Astrocyte (in vitro differentiated cells and primary cell): ENCODE results near the gene HMCN2. TPM values are rescaled to one million over a fixed set of nuclear protein-coding genes. Genes with fewer than 3 reads are reported as not detected.
A peak's percentile ranks its signal among the peaks of the same experiment; 100 is the strongest.

Experiments used
- DNase-seq: peaks from one replicate; pipeline ENCODE4 v3.0.0-alpha.2; 2010; ENCODE audit warnings: low read depth
- FAIRE-seq: peaks from 2 replicates; lab custom pipeline; 2011; peaks lifted over from hg19 to GRCh38; lab: Jason Lieb, UNC
- H2AFZ ChIP-seq: 2 replicates; pipeline ENCODE4 v1.6.0; 2012; ENCODE audit warnings: low read depth, low read length, inconsistent platforms
- H3K27ac ChIP-seq: 2 replicates; pipeline ENCODE4 v1.5.1; 2011; ENCODE audit warnings: low read depth, low read length, inconsistent platforms
- H3K27me3 ChIP-seq: 2 replicates; pipeline ENCODE4 v1.6.0; 2011; ENCODE audit warnings: low read length, inconsistent platforms; ENCODE audit not compliant: insufficient read depth
- H3K36me3 ChIP-seq: 2 replicates; pipeline ENCODE4 v1.5.1; 2011; ENCODE audit warnings: low read length, inconsistent platforms; ENCODE audit not compliant: insufficient read depth
- H3K4me1 ChIP-seq: 2 replicates; pipeline ENCODE4 v1.5.1; 2011; ENCODE audit warnings: low read length, inconsistent platforms; ENCODE audit not compliant: insufficient read depth
- H3K4me2 ChIP-seq: 2 replicates; pipeline ENCODE4 v1.6.0; 2012; ENCODE audit warnings: low read length, inconsistent platforms
- H3K4me3 ChIP-seq: 2 replicates; pipeline ENCODE4 v1.5.1; 2011; ENCODE audit warnings: low read depth, mild to moderate bottlenecking, low read length, inconsistent platforms; ENCODE audit not compliant: insufficient read depth
- H3K79me2 ChIP-seq: 2 replicates; pipeline ENCODE4 v1.6.0; 2012; ENCODE audit warnings: mild to moderate bottlenecking, low read length, inconsistent platforms; ENCODE audit not compliant: insufficient read depth
- H3K9ac ChIP-seq: 2 replicates; pipeline ENCODE4 v1.6.0; 2012; ENCODE audit warnings: mild to moderate bottlenecking, low read length, inconsistent platforms
- H3K9me3 ChIP-seq: 2 replicates; pipeline ENCODE4 v1.5.1; 2012; ENCODE audit warnings: low read depth, mild to moderate bottlenecking, low read length, inconsistent platforms; ENCODE audit not compliant: insufficient read depth
- H4K20me1 ChIP-seq: 2 replicates; pipeline ENCODE4 v1.6.0; 2012; ENCODE audit warnings: low read length, inconsistent platforms; ENCODE audit not compliant: insufficient read depth
- H3K27ac Mint-ChIP-seq: one replicate; pipeline ENCODE4 v1.8.0; 2021; ENCODE audit warnings: mild to moderate bottlenecking, mixed read lengths; ENCODE audit not compliant: unreplicated experiment
- H3K27me3 Mint-ChIP-seq: one replicate; pipeline ENCODE4 v1.8.0; 2021; ENCODE audit warnings: low read depth, mixed read lengths; ENCODE audit not compliant: unreplicated experiment
- H3K36me3 Mint-ChIP-seq: one replicate; pipeline ENCODE4 v1.8.0; 2021; ENCODE audit warnings: low read depth, mixed read lengths; ENCODE audit not compliant: unreplicated experiment
- H3K4me1 Mint-ChIP-seq: one replicate; pipeline ENCODE4 v1.8.0; 2021; ENCODE audit warnings: low read depth, mixed read lengths; ENCODE audit not compliant: unreplicated experiment
- H3K4me3 Mint-ChIP-seq: one replicate; pipeline ENCODE4 v1.8.0; 2021; ENCODE audit warnings: mild to moderate bottlenecking, moderate library complexity, mixed read lengths; ENCODE audit not compliant: unreplicated experiment
- H3K9me3 Mint-ChIP-seq: one replicate; pipeline ENCODE4 v1.8.0; 2021; ENCODE audit warnings: mild to moderate bottlenecking, mixed read lengths; ENCODE audit not compliant: unreplicated experiment
- EZH2 ChIP-seq: IDR thresholded peaks from 2 replicates; pipeline ENCODE4 v1.6.1; 2012; ENCODE audit warnings: mild to moderate bottlenecking, low read length, inconsistent platforms; ENCODE audit not compliant: insufficient read depth
- total RNA-seq: library from RNA; stranded (reverse); gene quantifications from 2 replicates; pipeline ENCODE4 v1.2.1, GENCODE V29; 2021
- TF ChIP-seq, protein P1 (sequence below): IDR thresholded peaks from 2 replicates; pipeline ENCODE4 v1.5.1; 2011; ENCODE audit warnings: low read depth, mild to moderate bottlenecking, inconsistent platforms, low read length, moderate library complexity; ENCODE audit not compliant: insufficient read depth

Gene HMCN2
- total RNA-seq, 1 donor from 2014 or later: 1.6 TPM

GRCh38 chr9:130447193-130447816 lies 181.7 kb downstream of the HMCN2 start:
- Mint-ChIP-seq H3K27me3 (peaks cover 4% of the 10 kb centered on the region), H3K36me3 (peaks cover 3% of the 10 kb centered on the region), H3K27ac (peak overlapping the region; percentile 72), H3K9me3 (peaks cover under 1% of the 10 kb centered on the region), H3K4me3 (peak overlapping the region; percentile 85), H3K4me1 (peaks cover 41% of the 10 kb centered on the region)
- no peak overlapping the region for H2AFZ ChIP-seq
- H4K20me1 ChIP-seq: peaks cover 4% of the 10 kb centered on the region
- H3K27me3 ChIP-seq: peaks cover 8% of the 10 kb centered on the region
- no peaks in the 10 kb centered on the region for H3K79me2 ChIP-seq
- H3K4me2 ChIP-seq: peak overlapping the region; percentile 86
- no peaks in the 10 kb centered on the region for H3K36me3 ChIP-seq
- TF ChIP-seq, protein P1, sequence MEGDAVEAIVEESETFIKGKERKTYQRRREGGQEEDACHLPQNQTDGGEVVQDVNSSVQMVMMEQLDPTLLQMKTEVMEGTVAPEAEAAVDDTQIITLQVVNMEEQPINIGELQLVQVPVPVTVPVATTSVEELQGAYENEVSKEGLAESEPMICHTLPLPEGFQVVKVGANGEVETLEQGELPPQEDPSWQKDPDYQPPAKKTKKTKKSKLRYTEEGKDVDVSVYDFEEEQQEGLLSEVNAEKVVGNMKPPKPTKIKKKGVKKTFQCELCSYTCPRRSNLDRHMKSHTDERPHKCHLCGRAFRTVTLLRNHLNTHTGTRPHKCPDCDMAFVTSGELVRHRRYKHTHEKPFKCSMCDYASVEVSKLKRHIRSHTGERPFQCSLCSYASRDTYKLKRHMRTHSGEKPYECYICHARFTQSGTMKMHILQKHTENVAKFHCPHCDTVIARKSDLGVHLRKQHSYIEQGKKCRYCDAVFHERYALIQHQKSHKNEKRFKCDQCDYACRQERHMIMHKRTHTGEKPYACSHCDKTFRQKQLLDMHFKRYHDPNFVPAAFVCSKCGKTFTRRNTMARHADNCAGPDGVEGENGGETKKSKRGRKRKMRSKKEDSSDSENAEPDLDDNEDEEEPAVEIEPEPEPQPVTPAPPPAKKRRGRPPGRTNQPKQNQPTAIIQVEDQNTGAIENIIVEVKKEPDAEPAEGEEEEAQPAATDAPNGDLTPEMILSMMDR: no peak
- no peak for TF ChIP-seq EZH2
- no peaks in the 10 kb centered on the region for H3K9me3 ChIP-seq
- FAIRE-seq (no peak), DNase-seq (no peak)
- H3K4me3 ChIP-seq: no peak overlapping the region
- H3K27ac ChIP-seq: no peak overlapping the region
- no peak overlapping the region for H3K9ac ChIP-seq
- H3K4me1 ChIP-seq: peaks cover 32% of the 10 kb centered on the region

GRCh38 chr9:130448035-130448624 lies 182.6 kb downstream of the HMCN2 start:
- Mint-ChIP-seq H3K4me3 (peak overlapping the region; percentile 69), H3K4me1 (peaks cover 47% of the 10 kb centered on the region), H3K27ac (peak overlapping the region; percentile 88), H3K9me3 (no peaks in the 10 kb centered on the region), H3K36me3 (peaks cover 4% of the 10 kb centered on the region), H3K27me3 (peaks cover 4% of the 10 kb centered on the region)
- H3K79me2 ChIP-seq: no peaks in the 10 kb centered on the region
- DNase-seq (no peak), FAIRE-seq (no peak)
- H3K4me3 ChIP-seq: no peak overlapping the region
- H3K36me3 ChIP-seq: no peaks in the 10 kb centered on the region
- no peak overlapping the region for H3K27ac ChIP-seq
- H3K4me1 ChIP-seq: peaks cover 32% of the 10 kb centered on the region
- H3K9me3 ChIP-seq: no peaks in the 10 kb centered on the region
- no peak overlapping the region for H3K4me2 ChIP-seq
- peaks cover 4% of the 10 kb centered on the region for H4K20me1 ChIP-seq
- TF ChIP-seq EZH2: no peak
- H2AFZ ChIP-seq: no peak overlapping the region
- peaks cover 7% of the 10 kb centered on the region for H3K27me3 ChIP-seq
- no peak overlapping the region for H3K9ac ChIP-seq

DNA sequence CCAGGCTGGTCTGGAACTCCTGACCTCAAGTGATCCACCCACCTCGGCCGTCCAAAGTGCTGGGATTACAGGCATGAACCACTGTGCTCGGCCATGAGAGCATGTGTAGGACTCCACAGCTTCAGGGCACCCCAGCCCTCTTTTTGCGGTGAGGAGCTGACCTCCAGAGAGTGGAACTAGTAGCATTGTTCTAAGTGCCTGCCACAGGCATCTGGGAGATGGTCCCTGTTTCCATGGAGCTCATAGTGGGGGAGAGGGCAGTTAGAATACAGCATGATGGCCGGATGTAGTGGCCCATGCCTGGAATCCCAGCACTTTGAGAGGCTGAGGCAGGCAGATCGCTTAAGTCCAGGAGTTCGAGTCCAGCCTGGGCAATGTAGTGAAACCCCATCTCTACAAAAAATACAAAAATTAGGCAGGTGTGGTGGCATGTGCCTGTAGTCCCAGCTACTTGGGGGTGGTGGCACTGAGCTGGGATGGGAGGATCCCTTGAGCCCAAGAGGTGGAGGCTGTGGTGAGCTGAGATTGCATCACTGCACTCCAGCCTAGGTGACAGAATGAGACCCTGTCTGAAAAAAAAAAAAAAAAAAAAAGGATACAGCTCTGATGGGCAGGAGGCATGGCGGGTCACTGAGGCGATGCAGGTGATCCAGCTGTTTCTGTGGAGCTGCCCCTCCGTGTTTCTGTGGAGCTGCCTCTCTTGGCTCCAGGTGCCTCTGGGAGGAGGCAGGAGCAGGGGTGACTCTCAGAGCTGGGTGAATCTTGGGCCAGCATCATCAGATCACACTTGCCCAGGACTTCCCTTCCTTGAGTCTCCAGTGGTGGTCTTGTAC lies 183.4 kb downstream of the HMCN2 start:
- Mint-ChIP-seq H3K4me1 (peaks cover 55% of the 10 kb centered on the region), H3K4me3 (peak overlapping the region; percentile 34), H3K27me3 (peaks cover 4% of the 10 kb centered on the region), H3K27ac (peak overlapping the region; percentile 88), H3K36me3 (peaks cover 8% of the 10 kb centered on the region), H3K9me3 (no peaks in the 10 kb centered on the region)
- DNase-seq: peak; percentile 43
- Histone ChIP-seq H3K4me1 (peaks cover 32% of the 10 kb centered on the region), H2AFZ (no peak overlapping the region), H3K27ac (no peak overlapping the region), H3K79me2 (no peaks in the 10 kb centered on the region), H3K36me3 (no peaks in the 10 kb centered on the region), H3K9ac (no peak overlapping the region), H3K4me2 (no peak overlapping the region), H3K4me3 (no peak overlapping the region), H4K20me1 (peaks cover 4% of the 10 kb centered on the region), H3K9me3 (no peaks in the 10 kb centered on the region), H3K27me3 (peaks cover 4% of the 10 kb centered on the region)
- no peak for TF ChIP-seq EZH2
- TF ChIP-seq, protein P1: no peak
- FAIRE-seq: no peak
